A172 (cell line): ENCODE data around the gene SSBP1. TPM values are rescaled to one million over a fixed set of nuclear protein-coding genes. Genes with fewer than 3 reads are reported as not detected.
A peak's percentile ranks its signal among the peaks of the same experiment; 100 is the strongest.
"Not testable (repeated sequence)": the region's sequence is repeated elsewhere in the genome, so short reads cannot be mapped to it uniquely, and the experiment has no call there.

ENCODE experiments used
- DNase-seq: peaks from one replicate; pipeline ENCODE4 v3.0.0-alpha.2; 2015; ENCODE audit warnings: low spot score
- total RNA-seq: library from RNA; depleted of rRNA; stranded (reverse); fragments of >200 nt; shearing (Covaris generic); gene quantifications from 2 replicates; pipeline ENCODE4 v1.2.3, GENCODE V29; 2014; rRNA removed

SSBP1 gene
- total RNA-seq, 1 experiment from 2014 or later: 429 TPM

DNA sequence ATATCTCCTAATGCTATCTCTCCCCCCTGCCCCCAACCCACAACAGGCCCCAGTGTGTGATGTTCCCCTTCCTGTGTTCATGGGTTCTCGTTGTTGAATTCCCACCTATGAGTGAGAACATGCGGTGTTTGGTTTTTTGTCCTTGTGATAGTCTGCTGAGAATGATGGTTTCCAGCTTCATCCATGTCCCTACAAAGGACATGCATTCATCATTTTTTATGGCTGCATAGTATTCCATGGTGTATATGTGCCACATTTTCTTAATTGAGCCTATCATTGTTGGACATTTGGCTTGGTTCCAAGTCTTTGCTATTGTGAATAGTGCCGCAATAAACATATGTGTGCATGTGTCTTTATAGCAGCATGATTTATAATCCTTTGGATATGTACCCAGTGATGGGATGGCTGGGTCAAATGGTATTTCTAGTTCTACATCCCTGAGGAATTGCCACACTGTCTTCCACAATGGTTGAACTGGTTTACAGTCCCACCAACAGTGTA, 32.0 kb downstream of the SSBP1 start:
- DNase-seq: not testable (repeated sequence)

DNA sequence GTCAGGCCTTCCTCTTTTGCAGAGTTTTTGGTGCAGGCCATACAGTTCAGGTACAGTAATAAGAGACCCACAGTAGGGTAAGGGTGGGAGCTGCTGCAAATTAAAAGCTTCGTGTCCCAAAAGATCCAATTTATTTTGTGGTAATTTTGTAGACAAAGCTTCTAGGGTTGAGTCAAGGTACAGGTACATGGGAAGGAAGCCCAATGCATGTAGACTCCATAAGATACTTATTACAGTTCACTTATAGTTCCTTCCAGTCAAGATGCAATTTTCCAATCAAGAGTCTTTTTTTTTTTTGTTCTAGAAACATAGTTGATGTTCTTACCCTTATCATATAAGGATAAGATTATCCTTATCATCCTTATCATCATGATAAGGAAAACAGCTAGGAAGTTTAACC, 38.2 kb downstream of the SSBP1 start, which contains the start of gene TAS2R4:
TSS of gene TAS2R4 (plus strand) at position 301 of the 400 bp plus-strand sequence. CDS start 1,815 bp downstream, outside the sequence.
- no peak for DNase-seq

- peak; percentile 38 for DNase-seq
Observed at GRCh38 chr7:141785706-141786552, 47.8 kb downstream of the SSBP1 start.

DNA sequence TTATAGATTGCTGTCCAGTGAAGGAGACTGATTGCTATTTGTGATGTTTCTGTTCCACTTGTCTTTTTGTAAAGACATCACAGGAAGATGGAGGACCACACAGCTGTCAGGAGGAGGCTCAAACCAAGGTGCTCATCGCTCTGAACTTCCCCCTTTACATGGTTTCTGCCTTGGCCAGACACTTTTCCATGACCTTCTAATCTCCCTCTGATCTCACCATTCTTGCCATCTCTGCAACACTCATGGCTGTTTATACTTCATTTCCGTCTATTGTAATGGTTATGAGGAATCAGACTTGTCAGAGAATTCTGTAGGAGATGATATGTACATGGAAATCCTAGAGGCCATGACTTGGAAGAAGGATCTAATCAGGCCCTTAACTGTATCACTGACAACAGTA, 50.1 kb downstream of the SSBP1 start:
- no peak for DNase-seq

GRCh38 chr7:141789917-141790316, 51.8 kb downstream of the SSBP1 start, which contains the start of gene TAS2R5:
Gene TAS2R5 (plus strand): TSS chr7:141790217. CDS start chr7:141790362, 145 bp downstream.
- DNase-seq: no peak

DNA sequence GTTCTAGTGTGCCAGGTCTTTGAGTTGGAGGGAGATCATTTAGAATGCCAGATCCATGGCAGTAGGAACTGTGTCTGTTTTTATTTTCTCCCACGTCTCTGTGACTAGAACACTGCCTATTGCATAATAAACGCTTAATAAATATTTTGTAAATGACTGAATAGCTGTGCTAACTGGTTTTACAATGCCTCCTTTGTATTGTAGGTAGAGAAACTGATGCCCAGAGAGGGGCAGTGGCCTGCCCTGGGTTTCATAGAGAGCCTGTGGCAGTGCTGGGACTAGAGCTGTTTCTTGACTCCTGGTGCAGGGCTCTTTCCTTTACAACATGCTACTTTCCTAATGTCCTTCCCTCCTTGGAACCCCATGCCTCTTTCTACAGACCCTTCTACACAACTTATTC, 54.4 kb downstream of the SSBP1 start:
- no peak for DNase-seq

Other genes starting within 250 kb of the SSBP1 start
- 29.2 and 30.4 TPM in 2 replicates for gene AGK, start 186.9 kb upstream of the SSBP1 start, total RNA-seq
- 7.5 and 8.7 TPM in 2 replicates for gene DENND11, start 36.2 kb upstream of the SSBP1 start, total RNA-seq
- 0.05 TPM in 1 of 2 replicates, not detected in the other for gene WEE2, start 30.0 kb upstream of the SSBP1 start, total RNA-seq
- gene TAS2R3, start 25.7 kb downstream of the SSBP1 start, total RNA-seq: not detected in 2 replicates
- gene TAS2R4, start 38.3 kb downstream of the SSBP1 start, total RNA-seq: 0.07 and 0.88 TPM in 2 replicates
- gene TAS2R5, start 51.9 kb downstream of the SSBP1 start, total RNA-seq: 0.10 TPM in 1 of 2 replicates, not detected in the other
- gene PRSS37, start 103.1 kb downstream of the SSBP1 start, total RNA-seq: not detected in 2 replicates
- not detected in 2 replicates for gene OR9A4, start 178.0 kb downstream of the SSBP1 start, total RNA-seq
- not detected in 2 replicates for gene CLEC5A, start 208.6 kb downstream of the SSBP1 start, total RNA-seq
- 0.29 TPM in 1 of 2 replicates, not detected in the other for gene TAS2R38, start 235.4 kb downstream of the SSBP1 start, total RNA-seq